HG02973 (cell line): Measurements from ENCODE around the gene USP15.
A peak's percentile ranks its signal among the peaks of the same experiment; 100 is the strongest.
"Not testable (repeated sequence)": the region's sequence is repeated elsewhere in the genome, so short reads cannot be mapped to it uniquely, and the experiment has no call there.

Experiments
- ATAC-seq: cut with Tn5 transposase; IDR thresholded peaks from one replicate; pipeline ENCODE4 v1.9.1; 2021; ENCODE audit warnings: moderate library complexity; ENCODE audit not compliant: unreplicated experiment

The USP15 gene

DNA sequence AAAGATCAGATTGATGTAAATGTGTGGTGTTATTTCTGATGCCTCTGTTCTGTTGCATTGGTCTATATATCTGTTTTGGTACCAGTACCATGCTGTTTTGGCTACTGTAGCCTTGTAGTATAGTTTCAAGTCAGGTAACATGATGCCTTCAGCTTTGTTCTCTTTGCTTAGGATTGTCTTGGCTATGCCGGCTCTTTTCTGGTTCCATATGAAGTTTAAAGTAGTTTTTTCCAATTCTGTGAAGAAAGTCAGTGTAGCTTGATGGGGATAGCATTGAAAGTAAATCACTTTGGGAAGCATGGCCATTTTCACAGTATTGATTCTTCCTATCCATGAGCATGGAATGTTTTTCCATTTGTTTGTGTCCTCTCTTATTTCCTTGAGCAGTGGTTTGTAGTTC, 105.6 kb downstream of the USP15 start:
- not testable (repeated sequence) for ATAC-seq

DNA sequence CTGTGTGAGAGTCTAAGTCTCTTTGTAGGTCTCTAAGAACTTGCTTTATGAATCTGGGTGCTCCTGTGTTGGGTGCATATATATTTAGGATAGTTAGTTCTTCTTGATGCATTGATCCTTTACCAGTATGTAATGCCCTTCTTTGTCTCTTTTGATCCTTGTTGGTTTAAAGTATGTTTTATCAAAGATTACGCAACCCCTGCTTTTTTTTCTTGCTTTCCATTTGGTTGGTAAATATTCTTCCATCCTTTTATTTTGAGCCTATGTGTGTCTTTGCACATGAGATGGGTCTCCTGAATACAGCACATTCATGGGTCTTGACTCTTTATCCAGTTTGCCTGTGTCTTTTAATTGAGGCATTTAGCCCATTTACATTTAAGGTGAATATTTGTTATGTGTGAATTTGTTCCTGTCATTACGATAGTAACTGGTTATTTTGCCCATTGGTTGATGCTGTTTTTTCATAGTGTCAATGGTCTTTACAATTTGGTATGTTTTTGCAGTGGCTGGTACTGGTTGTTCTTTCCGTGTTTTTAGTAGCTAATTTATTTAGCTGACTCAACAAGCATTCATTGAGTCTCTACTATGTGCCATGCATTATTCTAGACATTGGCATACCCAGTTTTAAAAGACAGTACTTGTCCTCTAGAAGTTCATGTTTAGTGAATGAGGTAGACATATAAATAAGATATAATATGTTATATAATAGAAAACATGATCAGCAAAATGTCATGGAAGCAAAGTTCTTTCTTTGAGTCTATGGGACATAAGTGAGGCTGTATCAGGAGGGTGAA, 108.4 kb downstream of the USP15 start:
- not testable (repeated sequence) for ATAC-seq

DNA sequence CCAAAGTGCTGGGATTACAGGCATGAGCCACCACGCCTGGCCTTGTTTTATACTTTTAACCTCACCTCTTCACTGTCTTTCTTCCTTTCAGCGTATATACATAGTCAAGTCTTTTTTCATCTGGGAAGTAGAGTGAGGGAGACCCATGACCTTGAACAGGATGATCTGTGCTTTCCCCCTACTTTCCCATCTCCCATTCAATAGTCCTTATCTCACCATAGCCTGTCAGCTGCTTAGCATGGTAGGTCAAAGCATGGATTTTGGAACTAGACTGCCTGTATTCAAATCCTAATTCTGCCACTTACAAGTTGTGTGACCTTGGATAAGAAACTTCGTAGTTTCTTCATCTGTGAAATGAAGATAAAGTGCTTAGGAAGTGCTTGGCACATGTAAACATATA, 110.0 kb downstream of the USP15 start:
- ATAC-seq, result no peak

DNA sequence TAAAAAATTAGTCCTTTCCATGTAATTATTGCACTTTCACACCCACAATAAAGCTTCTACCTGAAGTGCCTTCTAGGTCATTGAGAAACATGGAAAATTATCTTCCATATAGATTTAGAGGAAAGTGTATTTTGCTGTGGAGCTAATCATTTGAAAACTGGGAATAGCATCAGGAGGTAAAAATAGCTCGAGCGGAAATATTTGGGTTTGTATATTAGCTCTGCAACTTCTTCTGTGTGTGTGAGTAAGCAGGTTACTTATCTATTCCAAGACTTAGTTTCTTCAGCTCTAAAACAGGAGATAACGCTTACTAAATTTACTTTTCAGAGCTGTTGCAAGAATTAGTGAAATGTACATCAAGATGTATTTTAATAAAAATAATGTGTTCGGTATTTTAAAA, 111.5 kb downstream of the USP15 start:
- no peak for ATAC-seq

DNA sequence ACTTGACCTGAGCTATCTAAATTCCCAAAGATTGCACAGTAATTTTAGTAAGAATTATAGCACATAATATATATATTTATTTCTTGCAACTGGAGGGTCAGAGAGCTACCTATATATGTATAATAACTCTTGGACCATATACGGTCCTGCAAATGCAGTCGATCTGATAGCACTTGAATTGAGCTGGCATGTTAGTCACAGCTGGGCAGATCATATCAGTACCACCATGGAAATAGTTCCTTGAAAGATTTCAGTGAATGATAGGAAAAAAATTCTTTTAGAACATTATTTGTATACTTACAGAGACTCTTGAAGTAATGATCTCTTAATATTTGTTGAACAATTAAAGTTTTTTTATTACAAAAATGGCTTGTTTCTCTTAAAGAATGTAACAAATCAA, 111.9 kb downstream of the USP15 start:
- no peak for ATAC-seq

DNA sequence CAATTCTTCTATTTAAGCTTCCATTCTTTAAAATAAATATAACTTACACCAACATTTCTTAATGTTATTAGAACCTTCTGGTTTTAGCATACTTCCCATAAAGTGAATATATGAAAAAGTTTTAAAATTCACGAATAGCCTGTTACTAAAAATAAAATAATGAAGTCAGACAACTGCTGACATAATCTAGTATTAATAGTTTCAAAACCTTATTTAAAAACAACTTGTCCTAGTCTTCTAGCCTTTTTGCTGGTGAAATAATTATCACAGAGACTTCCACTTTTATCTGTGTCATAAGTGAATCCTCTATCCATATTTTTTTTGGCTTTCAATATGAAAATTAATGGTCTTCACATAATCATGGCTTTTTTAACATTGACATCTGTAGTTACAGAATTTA, 112.6 kb downstream of the USP15 start:
- no peak for ATAC-seq

DNA sequence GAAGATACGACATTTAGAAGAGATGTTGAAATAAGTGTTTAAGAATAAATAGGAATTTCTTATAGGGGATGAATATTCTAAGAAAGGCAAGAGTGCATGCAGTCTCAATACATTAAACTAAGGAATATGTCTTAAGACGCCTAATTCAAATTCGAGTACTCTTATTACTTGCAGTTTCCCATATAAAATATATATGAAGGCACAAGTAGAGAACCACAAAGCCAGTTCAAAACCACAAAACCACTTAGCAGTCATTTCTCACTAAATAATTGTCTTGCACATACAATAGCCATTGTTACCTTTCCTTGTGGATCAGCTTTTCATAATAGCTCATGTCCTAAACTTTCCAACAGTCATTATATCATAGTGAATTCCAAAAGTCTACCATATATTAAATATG, 115.4 kb downstream of the USP15 start:
- ATAC-seq, result no peak

DNA sequence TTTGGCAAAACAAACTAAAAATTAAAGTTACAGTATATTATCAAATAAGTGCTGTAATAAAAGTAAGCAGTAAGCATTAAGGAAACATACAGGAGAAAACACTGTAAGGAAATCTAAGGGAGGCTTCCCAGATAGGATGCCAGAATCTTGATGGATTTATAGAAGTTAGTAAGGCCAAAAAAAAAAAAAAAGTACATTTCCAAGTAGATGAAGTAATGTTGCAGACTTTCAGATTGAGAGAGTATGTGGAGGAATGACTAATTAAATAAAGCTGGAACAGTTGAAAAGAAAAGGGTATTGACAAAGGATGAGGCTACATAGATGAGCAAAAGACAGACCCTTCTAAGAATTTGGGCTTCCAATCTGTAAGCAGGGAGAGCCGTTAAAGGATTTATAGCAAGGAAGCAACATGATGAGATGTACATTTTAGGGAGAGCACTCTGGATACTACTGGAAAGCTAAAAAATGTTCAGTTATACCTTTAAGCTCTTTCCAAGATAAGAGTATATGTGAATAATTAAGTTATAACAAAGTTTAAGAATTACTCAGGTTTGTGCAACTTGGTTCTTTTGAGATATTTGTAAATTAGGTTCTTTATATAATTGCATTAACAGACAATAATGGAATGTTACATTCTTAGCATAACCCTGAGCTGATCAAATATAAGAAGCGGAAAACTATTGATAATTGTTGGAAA, 119.0 kb downstream of the USP15 start:
- ATAC-seq, result no peak

DNA sequence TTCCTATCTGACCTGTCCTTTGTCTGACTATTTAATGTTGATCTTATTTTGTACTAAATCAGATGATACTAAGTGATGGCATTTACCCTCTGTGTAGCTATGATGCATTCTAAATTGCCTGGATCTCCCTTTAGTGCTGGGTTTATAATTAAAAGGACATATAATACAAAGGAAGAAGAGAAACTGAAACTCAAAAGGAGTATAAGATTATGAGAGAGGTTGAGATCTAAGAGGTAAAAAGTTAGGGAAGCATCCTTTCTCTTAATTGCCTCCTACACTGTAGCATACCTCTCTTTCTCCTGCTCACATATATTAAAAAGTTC, 119.5 kb downstream of the USP15 start:
- ATAC-seq, result no peak

DNA sequence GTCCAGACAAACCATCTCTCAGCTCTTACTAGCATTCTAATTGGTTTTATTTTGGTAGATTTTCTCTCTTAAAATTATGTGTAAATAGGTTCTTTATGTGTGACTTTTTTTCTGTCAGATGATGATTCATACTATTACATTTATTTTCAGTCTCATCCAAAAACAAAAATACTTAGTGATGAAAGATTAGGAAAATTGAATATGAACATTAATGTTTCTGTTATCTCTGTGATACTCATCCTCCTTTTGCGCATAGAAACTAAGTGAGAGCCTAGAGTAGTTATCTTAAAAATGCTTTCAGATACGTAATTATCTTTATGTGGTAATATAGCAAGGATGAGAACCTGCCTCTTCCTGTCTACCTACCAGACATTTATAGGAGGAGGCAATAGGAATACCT, 122.3 kb downstream of the USP15 start:
- no peak for ATAC-seq

DNA sequence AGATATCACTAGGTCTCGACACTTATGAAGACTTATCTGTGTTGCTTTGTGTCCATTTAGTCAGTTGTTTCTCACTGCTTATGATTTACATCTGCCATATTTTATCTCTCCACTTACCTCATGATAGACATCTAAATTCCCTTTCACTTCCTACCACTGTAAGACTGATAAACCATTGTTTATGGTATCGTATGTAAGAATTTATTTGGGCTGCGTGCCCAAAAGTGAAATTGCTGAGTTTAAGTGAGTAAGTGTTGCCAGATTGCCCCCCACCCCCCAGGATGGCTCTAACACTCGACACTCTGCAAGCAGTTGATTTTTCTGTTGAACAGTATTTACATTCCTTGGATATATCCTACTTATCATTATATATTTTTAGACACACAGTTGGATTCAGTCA, 136.5 kb downstream of the USP15 start:
- no peak for ATAC-seq

DNA sequence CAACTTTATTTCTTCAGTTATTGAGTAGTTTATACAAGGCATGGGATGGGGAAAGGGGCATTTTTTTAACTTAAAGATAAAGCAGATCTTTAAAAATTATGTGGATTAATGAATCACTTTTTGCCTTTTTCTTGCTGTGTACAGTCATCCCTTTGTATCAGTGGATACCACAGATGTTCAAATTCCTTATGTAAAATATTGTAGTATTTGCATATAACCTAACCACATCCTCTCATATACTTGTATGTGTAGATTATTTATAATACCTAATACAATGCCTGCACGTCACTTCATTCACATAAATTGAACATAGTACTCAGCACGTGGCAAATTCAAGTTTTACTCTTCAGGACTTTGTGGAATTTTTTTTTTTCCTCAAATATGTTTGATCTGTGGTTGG, 139.9 kb downstream of the USP15 start:
- ATAC-seq, result no peak

DNA sequence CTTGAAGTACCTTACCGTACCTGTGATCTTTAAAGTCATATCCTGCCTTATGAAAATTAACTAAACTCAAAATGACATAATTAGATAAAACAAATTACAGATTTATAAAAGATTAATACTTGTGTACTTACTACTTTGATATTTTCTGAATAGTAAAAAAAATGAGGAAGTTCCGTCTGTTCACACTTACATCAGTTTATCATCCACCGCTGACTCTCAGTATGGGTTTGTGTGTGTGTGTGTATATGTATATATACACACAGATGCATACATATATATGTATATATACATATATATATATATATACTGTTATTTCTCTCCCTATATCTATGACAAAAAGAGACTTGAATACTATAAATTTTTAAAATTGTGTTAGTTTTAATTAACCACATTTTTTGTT, 141.4 kb downstream of the USP15 start:
- no peak for ATAC-seq

DNA sequence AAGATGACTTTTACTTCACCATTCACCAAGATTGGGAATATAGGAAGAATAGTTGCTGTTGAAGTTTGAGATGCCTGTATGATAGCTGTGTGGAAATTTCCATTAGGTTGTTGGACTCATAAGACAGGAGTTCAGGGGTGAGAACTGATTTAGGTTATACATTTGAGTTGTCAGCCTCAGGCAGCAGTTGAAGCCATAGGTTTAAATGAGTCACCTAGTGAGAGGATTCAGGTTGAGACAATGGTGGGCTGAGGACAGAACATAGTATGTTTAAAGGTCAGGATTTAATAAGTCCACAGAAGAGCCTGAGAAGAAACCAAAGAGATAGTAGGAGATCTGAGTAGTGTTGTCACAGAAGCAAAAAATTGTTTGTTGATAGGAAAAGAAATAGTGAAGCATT, 142.8 kb downstream of the USP15 start:
- no peak for ATAC-seq

DNA sequence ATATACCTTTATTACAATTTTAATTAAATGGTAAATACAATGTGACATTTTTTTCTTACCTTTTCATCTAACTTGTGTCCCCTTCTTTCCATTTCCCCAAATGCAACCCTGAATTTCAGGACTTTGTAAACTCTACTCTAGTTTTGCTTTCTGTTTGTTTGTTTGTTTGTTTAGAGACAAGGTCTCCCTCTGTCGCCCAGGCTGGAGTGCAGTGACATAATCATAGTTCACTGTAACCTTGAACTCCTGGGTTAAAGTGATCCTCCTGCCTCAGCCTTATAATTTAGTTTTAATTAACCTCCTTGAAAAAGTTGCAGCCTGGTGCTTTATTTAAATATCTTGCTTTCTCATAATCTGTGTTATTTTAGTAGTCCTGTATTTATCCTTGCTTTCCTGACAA, 147.4 kb downstream of the USP15 start:
- no peak for ATAC-seq

DNA sequence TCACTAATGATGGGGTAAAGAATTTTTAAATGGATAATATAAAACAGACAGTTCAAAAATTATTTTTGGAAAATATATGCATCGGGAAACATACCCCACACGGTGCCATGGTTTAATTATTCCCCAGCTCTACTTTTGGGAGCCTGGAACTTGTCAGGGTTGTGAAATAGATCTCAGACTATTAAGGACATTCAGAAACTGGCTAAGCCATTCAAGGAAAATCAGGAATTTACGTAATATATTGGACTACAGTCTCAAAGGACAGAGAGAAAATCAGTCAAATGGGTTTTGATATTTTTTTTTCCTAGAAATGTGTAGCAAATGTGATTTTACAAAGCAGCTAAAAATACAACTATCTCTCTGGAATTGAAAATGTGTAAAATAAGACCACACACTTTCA, 148.9 kb downstream of the USP15 start:
- no peak for ATAC-seq

DNA sequence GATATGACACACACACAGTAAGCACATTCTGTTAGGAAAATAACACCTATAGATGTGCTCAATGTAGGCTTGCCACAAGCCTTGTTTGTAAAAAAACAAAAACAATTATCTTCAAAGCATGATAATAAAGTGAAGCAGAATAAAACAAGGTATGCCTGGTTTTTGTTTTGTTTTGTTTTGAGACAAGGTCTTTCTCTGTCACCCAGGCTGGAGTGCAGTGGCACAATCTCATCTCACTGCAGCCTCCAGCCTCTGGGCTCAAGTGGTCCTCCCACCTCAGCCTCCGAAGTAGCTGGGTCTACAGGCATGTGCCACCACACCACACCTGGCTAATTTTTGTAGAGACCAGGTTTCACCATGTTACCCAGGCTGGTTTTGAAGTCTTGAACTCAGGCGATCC, 154.0 kb downstream of the USP15 start:
- no peak for ATAC-seq

DNA sequence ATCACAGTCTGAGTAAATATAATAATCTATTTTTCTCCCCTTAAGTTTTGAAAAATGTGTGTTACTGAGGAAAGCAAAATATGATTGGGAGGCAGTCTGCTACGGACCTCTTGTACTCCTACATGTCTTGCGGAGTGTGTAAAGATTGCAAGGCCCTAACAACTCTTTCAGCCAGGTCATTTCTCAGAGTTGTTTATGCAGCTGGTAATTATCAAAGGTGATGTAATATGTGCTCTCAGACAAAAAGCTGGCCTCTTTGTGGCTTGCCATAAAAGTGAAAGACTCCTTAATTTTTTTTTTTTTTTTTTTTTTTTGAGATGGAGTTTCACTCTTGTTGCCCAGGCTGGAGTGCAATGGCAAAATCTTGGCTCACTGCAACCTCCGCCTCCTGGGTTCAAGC, 165.9 kb downstream of the USP15 start:
- ATAC-seq, result no peak

DNA sequence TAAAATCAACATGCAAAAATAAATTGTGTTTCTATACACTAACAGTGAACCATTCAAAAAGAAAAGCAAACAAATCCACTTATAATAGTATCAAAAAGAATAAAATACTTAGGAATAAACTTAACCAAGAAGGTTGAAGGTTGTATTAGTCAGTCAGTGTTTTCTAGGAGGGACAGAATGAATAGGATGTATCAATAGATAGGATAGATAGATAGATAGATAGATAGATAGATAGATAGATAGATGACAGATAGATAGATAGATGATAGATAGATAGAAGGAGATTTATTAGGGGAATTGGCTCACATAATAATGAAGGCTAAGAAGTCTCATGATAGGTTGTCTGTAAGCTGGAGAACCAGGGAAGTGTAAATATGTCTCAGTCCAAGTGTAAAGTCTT, 169.3 kb downstream of the USP15 start:
- no peak for ATAC-seq

DNA sequence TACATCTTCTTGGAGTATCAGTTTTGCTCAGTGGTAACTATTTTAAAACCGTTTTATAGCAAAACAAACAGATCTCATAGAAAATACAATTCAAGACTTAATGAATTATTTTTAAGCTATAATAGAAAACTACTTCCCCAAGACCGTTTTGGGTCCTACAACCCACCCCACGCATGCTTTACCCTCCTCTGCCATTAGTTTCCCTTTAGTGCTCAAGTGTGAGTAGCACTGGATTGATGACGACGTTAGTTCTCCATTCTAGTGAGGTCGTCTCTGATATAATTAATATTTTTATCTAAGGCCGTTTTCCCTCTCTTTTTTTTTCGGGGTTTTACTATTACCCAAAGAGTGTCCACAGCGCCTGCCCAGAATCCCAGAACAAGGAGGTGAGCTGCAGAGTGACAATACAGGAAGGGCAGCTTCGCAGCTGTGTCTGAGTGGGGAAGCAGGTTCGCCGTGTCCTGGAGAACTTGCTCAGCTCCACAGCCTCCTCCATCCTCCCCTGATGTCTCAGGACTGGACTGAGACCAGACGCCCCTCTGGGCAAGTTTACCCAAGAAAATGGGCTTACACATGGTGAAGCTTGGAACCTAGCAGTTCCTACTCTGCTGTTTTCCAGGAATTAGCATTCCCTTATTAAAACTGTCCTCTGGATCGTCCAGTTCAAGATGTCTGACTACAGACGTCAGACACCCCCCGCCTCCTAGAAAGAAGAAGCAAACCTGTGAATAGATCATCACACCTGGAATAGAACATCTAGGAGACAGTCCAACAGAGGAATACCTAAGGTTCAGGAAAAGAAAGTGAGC, 174.5 kb downstream of the USP15 start:
- ATAC-seq, result no peak

DNA sequence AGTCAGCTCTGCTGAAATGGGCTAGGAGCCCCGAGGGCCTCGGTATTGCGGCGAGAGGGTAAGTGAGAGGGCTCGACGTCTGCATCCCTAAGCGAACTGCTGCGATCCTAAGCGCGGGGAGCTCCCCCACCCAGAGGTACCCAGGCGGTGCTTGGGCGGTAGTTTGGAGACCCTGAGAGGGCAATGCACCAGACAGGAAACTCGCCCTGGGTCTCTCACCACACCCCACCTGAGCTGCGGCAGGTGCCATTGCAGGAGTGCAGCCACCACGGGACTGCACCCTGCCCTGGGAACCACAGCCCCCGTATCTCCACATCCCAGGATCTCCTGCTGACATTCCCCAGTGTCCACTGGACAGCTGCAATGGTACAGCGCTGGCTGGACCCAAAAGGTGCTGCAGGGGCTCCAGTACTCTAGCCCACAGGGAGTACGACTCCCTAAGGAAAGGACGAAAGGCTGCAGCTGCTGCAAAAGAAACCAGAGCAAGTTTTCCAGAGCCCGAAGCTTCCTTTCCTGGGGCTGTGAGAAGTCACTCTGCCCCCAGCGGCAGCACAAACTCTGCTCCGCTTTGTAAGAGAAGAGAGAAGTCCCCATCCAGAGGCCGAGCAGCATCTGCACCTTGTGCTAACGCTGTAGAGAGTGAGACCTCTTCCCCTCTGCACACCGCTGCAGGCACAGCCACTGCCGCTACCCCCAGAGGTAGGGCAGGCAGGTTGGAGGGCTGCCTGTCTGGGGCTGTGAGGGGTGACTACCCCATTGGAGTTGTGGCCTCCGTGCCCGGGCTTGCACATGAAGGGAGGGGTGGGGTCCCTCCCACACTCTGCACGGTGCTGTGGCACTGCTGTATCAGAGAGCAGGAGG, 175.3 kb downstream of the USP15 start:
- peak; percentile 75 for ATAC-seq
